ENCODE measurements around the gene USF1. TPM values are rescaled to one million over a fixed set of nuclear protein-coding genes. Genes with fewer than 3 reads are reported as not detected.

The USF1 gene
- total and polyA plus RNA-seq, 7 experiments from 2014 or later = 3.9 to 115 (median 76.0) TPM

DNA sequence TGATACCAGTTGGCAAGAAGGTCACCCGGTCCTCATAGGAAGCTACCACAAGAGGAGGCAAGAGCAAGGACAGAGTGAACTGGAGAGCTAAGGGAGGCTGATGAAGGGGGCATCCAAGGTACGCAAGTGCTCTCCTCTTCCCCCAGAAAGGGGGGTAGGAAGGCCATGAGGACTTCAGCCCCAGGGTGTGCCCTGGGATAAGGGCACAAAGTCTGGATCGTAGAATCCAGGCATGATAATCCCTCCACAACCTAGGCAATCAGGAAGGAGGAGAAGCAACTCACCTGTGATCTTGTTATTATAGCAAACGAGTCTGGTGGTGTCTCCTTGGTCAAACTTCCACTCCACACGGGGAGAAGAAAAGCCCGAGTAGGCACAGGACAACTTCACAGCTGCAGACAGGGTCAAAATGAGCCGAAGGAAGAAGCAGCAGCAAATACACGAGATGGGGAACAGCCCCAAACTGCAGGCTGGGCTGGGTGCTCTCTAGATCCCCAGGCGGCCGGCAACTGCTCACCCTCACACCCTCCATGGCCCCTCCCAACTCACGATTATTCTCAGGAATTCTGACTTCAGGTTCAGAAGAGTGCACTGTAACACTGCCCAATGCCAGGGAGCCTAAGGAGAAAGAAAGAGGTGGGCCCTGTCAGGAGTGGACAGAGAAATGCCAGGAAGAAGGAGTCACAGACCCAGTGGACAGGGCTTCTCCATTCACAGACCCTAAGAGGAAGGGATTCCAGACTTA lies 44.9 kb downstream of the USF1 start:
- H3K36me3 Mint-ChIP-seq = peaks cover 1 to 41% (median 10%) of the 10 kb centered on the region in 5 donors

DNA sequence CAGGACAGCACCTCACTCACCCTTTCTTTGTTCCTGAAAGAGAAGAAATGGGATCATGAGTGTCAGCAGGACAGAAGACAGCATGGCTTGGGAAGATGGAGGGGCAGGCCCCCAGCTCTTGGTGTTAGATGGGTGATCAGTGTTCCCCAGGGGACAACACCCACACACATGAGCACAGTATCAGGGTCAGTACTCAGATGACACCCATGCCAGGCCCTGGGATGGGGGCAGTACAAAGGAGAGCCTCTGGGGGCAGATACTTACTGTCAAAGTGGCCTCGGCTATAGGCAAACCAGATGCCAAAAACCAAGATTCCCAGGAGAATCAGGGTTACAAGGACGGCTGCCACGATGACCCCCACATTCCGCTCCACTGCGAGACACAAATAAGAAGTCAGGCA lies 46.4 kb downstream of the USF1 start:
- no peaks in the 10 kb centered on the region for H3K4me1 ChIP-seq (ENCODE audit: control insufficient read depth in 2 of 2, insufficient read depth in 2 of 2, low read length in 2 of 2)
- H3K4me3 ChIP-seq (ENCODE audit: low read length) = no peak overlapping the region
- ATAC-seq = no peak
- H3K27me3 ChIP-seq (ENCODE audit: control insufficient read depth in 2 of 2, insufficient read depth in 2 of 2, low read length in 2 of 2) = no peaks in the 10 kb centered on the region
- Mint-ChIP-seq H3K4me1 (peaks cover 6 to 12% (median 9%) of the 10 kb centered on the region in 7 donors), H3K9me3 (no peaks in the 10 kb centered on the region), H3K27me3 (no peaks in the 10 kb centered on the region), H3K27ac (no peak overlapping the region), H3K36me3 (peaks cover 1 to 41% (median 10%) of the 10 kb centered on the region in 5 donors), H3K4me3 (no peak overlapping the region)
- peaks cover 0 to 33% (median 12%) of the 10 kb centered on the region in 3 experiments for H3K36me3 ChIP-seq (ENCODE audit: control insufficient read depth in 2 of 3, insufficient read depth in 3 of 3, low read length in 3 of 3)
- H3K9me3 ChIP-seq (ENCODE audit: control insufficient read depth in 2 of 3, low read length in 3 of 3) = no peaks in the 10 kb centered on the region
- CTCF ChIA-PET = interaction anchor here (0.9 to 7.8 kb wide), 2 partner anchors 100 to 118 kb away, joined by 3 to 123 read pairs; partner anchors contain the start of gene KLHDC9
- no peak overlapping the region for H3K27ac ChIP-seq (ENCODE audit: low read depth, low read length)
- DNase-seq = no peak
- POLR2A ChIA-PET = interaction anchor here (0.9 kb wide), 1 partner anchor 99 kb away, joined by 5 read pairs; the partner anchor contains the start of gene KLHDC9
- intact Hi-C loops (cut with micrococcal nuclease) = no loop called here

More for the DNA sequence above, 44.9 kb downstream of the USF1 start:
- CTCF ChIA-PET = interaction anchor here (0.5 to 7.8 kb wide), 5 partner anchors 9 to 98 kb away, joined by 3 to 123 read pairs (median 4); partner anchors contain the start of genes KLHDC9 and TSTD1
- no peaks in the 10 kb centered on the region for H3K9me3 ChIP-seq (ENCODE audit: control insufficient read depth in 2 of 3, low read length in 3 of 3)
- ATAC-seq = no peak
- H3K27ac ChIP-seq (ENCODE audit: low read depth, low read length) = no peak overlapping the region
- Mint-ChIP-seq H3K9me3 (no peaks in the 10 kb centered on the region), H3K27ac (peak overlapping the region in 1 of 9 donors; percentile 52), H3K4me3 (no peak overlapping the region), H3K4me1 (peaks cover 6 to 12% (median 9%) of the 10 kb centered on the region in 7 donors), H3K27me3 (no peaks in the 10 kb centered on the region)
- POLR2A ChIA-PET = interaction anchor here (0.9 kb wide), 1 partner anchor 12 kb away, joined by 3 read pairs; no protein-coding TSS in a partner anchor
- intact Hi-C loops (cut with micrococcal nuclease) = no loop called here
- no peak overlapping the region for H3K4me3 ChIP-seq (ENCODE audit: low read length)
- peaks cover 0 to 33% (median 12%) of the 10 kb centered on the region in 3 experiments for H3K36me3 ChIP-seq (ENCODE audit: control insufficient read depth in 2 of 3, insufficient read depth in 3 of 3, low read length in 3 of 3)
- H3K27me3 ChIP-seq (ENCODE audit: control insufficient read depth in 2 of 2, insufficient read depth in 2 of 2, low read length in 2 of 2) = no peaks in the 10 kb centered on the region
- DNase-seq = no peak
- H3K4me1 ChIP-seq (ENCODE audit: control insufficient read depth in 2 of 2, insufficient read depth in 2 of 2, low read length in 2 of 2) = no peaks in the 10 kb centered on the region

DNA sequence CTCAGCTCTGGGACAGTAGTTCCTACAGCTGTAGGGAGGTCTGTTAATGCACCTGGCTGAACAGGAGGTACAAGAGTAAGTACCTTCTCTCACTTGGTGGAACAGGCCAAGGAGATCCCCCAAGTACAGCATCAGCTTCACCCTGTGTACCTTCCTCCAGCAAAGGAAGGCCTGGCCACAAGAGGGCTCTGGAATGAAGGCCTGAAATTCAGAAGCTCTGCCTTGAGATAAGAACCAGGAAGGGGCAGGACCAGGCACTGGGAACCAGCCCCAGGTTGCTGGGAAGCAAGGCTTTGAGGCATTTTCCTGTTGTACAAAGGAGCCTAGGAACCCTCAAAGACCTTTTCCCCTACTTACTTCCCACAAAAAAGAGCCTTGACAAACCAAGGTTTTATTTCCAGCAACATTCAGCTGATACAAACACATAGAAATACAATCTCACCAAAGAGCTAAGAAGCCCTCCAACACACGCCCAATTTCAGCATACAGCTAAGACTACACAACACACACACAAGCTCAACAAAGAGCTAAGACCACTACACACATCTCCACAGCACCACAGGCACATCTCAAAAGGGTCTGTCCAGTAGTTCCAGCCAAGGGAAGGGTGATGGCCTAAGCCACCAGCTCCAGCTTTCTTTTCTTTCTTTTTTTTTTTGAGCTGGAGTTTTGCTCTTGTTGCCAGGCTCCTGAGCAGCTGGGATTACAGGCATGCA lies 48.3 kb downstream of the USF1 start:
- ChIA-PET POLR2A (interaction anchor here (0.6 to 2.1 kb wide), 10 partner anchors 9 to 156 kb away, joined by 3 to 17 read pairs (median 4); partner anchors contain the start of genes ARHGAP30, F11R, KLHDC9 and UFC1), CTCF (interaction anchor here (0.6 to 7.8 kb wide), 23 partner anchors 9 to 621 kb away, joined by 3 to 123 read pairs (median 4); partner anchors contain the start of genes ARHGAP30, DEDD, F11R and KLHDC9)
- H3K27ac Mint-ChIP-seq = peak overlapping the region in 8 of 9 donors; percentile 3 to 74 (median 44)

DNA sequence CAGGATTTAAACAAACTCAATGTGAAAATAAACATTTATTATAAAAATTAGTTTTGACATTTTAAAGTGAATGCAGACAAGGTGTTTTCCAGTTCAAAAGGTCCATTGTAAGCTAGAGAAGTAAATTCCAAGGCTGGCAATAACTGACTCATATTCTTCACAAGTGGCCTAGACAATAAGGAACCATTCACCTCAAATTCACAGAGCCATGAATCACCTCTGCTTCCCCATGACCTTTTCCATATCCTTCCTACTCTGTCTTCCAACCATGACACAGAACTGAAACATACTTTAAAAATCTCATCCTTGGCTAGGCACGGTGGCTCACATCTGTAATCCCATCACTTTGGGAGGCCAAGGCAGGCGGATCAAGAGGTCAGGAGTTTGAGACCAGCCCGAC lies 49.6 kb downstream of the USF1 start:
- no peaks in the 10 kb centered on the region for H3K27me3 Mint-ChIP-seq
- ChIA-PET POLR2A (interaction anchor here (1.3 to 1.4 kb wide), 2 partner anchors 10 to 17 kb away, joined by 4 to 6 read pairs; no protein-coding TSS in a partner anchor), CTCF (interaction anchor here (0.8 to 7.8 kb wide), 7 partner anchors 8 to 144 kb away, joined by 3 to 123 read pairs (median 13); partner anchors contain the start of genes KLHDC9, TSTD1 and USF1)
- no peak overlapping the region for H3K4me3 Mint-ChIP-seq
- no peak for ATAC-seq
- intact Hi-C loops (cut with micrococcal nuclease) = loop anchor here (2.0 kb wide), 3 partner anchors 17 to 387 kb away; partner anchors contain the start of gene USF1 (in 1 of the 2)
- H3K27ac Mint-ChIP-seq = peak overlapping the region in 1 of 9 donors; percentile 36
- Histone ChIP-seq H3K27ac (ENCODE audit: low read depth, low read length) (no peak overlapping the region), H3K4me1 (ENCODE audit: control insufficient read depth in 2 of 2, insufficient read depth in 2 of 2, low read length in 2 of 2) (no peaks in the 10 kb centered on the region), H3K27me3 (ENCODE audit: control insufficient read depth in 2 of 2, insufficient read depth in 2 of 2, low read length in 2 of 2) (no peaks in the 10 kb centered on the region), H3K36me3 (ENCODE audit: control insufficient read depth in 2 of 3, insufficient read depth in 3 of 3, low read length in 3 of 3) (peaks cover 0 to 31% (median 12%) of the 10 kb centered on the region in 3 experiments), H3K9me3 (ENCODE audit: control insufficient read depth in 2 of 3, low read length in 3 of 3) (no peaks in the 10 kb centered on the region), H3K4me3 (ENCODE audit: low read length) (no peak overlapping the region)
- H3K9me3 Mint-ChIP-seq = no peaks in the 10 kb centered on the region
- no peak for DNase-seq
- peaks cover 3 to 14% (median 7%) of the 10 kb centered on the region in 7 donors for H3K4me1 Mint-ChIP-seq
- H3K36me3 Mint-ChIP-seq = peaks cover 1 to 35% (median 10%) of the 10 kb centered on the region in 5 donors

More for the DNA sequence above, 48.3 kb downstream of the USF1 start:
- Mint-ChIP-seq H3K4me3 (no peak overlapping the region), H3K9me3 (no peaks in the 10 kb centered on the region), H3K36me3 (peaks cover 1 to 41% (median 10%) of the 10 kb centered on the region in 5 donors), H3K4me1 (peaks cover 6 to 14% (median 11%) of the 10 kb centered on the region in 7 donors), H3K27me3 (no peaks in the 10 kb centered on the region)
- Histone ChIP-seq H3K4me3 (ENCODE audit: low read length) (no peak overlapping the region), H3K27ac (ENCODE audit: low read depth, low read length) (no peak overlapping the region), H3K27me3 (ENCODE audit: control insufficient read depth in 2 of 2, insufficient read depth in 2 of 2, low read length in 2 of 2) (no peaks in the 10 kb centered on the region), H3K4me1 (ENCODE audit: control insufficient read depth in 2 of 2, insufficient read depth in 2 of 2, low read length in 2 of 2) (no peaks in the 10 kb centered on the region), H3K9me3 (ENCODE audit: control insufficient read depth in 2 of 3, low read length in 3 of 3) (no peaks in the 10 kb centered on the region), H3K36me3 (ENCODE audit: control insufficient read depth in 2 of 3, insufficient read depth in 3 of 3, low read length in 3 of 3) (peaks cover 0 to 33% (median 12%) of the 10 kb centered on the region in 3 experiments)
- DNase-seq = peak in 8 of 9 donors; percentile 14 to 52 (median 44)
- intact Hi-C loops (cut with micrococcal nuclease) = loop anchor here (1.0 to 2.0 kb wide), 7 partner anchors 15 to 385 kb away; partner anchors contain the start of gene USF1 (in 1 of the 2)
- peak; percentile 80 for ATAC-seq

DNA sequence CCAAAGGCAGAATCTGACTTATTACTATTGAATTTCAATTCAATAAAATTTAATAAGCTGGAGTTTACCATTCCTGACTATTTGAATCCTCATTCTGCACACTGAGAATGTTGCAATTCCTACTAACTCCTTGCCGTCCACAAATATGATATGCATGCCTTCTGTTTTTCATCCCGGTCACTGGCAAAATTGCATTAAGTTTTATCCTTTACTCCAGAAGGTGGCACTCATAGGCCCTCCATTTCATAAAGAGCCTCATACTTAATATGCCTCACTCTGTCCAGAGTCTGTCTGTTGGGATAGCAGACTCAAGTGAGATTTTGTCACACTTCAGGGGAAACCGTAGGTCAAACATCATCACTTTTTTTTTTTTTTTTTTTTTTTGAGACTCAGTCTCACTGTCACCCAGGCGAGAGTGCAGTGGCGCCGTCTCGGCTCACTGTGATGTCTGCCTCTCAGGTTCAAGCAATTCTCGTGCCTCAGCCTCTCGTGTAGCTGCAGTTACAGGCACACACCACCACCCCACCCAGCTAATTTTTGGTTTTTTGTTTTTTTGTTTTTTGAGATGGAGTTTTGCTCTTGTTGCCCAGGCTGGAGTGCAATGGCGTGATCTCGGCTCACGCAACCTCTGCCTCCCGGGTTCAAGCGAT lies 52.1 kb downstream of the USF1 start:
- ChIA-PET POLR2A (no interaction called here), CTCF (interaction anchor here (0.6 to 7.8 kb wide), 5 partner anchors 28 to 145 kb away, joined by 3 to 123 read pairs (median 3); partner anchors contain the start of gene KLHDC9)
- peaks cover 0 to 3% (median 0%) of the 10 kb centered on the region in 11 donors for H3K9me3 Mint-ChIP-seq
- no peak overlapping the region for H3K27ac Mint-ChIP-seq
- H3K36me3 Mint-ChIP-seq = peaks cover 0 to 11% (median 2%) of the 10 kb centered on the region in 5 donors
- no peak overlapping the region for H3K4me3 Mint-ChIP-seq
- H3K36me3 ChIP-seq (ENCODE audit: control insufficient read depth in 2 of 3, insufficient read depth in 3 of 3, low read length in 3 of 3) = peaks cover 0 to 6% (median 0%) of the 10 kb centered on the region in 3 experiments
- ATAC-seq (peak; percentile 33), DNase-seq (no peak)
- H3K27me3 ChIP-seq (ENCODE audit: control insufficient read depth in 2 of 2, insufficient read depth in 2 of 2, low read length in 2 of 2) = no peaks in the 10 kb centered on the region
- intact Hi-C loops (cut with micrococcal nuclease) = loop anchor here in 1 of 2 donors (5.0 kb wide), 1 partner anchor 144 kb away; no protein-coding TSS in a partner anchor
- no peak overlapping the region for H3K27ac ChIP-seq (ENCODE audit: low read depth, low read length)
- H3K4me3 ChIP-seq (ENCODE audit: low read length) = no peak overlapping the region
- H3K4me1 ChIP-seq (ENCODE audit: control insufficient read depth in 2 of 2, insufficient read depth in 2 of 2, low read length in 2 of 2) = peaks cover 0 to 4% of the 10 kb centered on the region in 2 donors
- no peaks in the 10 kb centered on the region for H3K27me3 Mint-ChIP-seq
- no peaks in the 10 kb centered on the region for H3K9me3 ChIP-seq (ENCODE audit: control insufficient read depth in 2 of 3, low read length in 3 of 3)
- peaks cover 0 to 20% (median 12%) of the 10 kb centered on the region in 7 donors for H3K4me1 Mint-ChIP-seq
